Erythroblast (primary cell): ENCODE results near the gene HPDL.

Experiments
- GATA1 ChIP-seq: IDR thresholded peaks from 2 replicates; pipeline ENCODE4 v1.6.1; 2011; ENCODE audit warnings: low read depth, mild to moderate bottlenecking, control low read depth, low read length, moderate library complexity
- POLR2A ChIP-seq: IDR thresholded peaks from 2 replicates; pipeline ENCODE4 v1.6.1; 2011; ENCODE audit warnings: mild to moderate bottlenecking, low read length

GRCh38 chr1:45304311-45305081 lies 22.2 kb upstream of the HPDL start:
- TF ChIP-seq POLR2A (no peak), GATA1 (no peak)
